H9 (cell line): Measurements from ENCODE around the gene EPHA2. TPM values are rescaled to one million over a fixed set of nuclear protein-coding genes. Genes with fewer than 3 reads are reported as not detected.

Experiments
- DNase-seq: peaks from one replicate; pipeline ENCODE4 v3.0.0-alpha.2; 2017
- H2AFZ ChIP-seq: one replicate; pipeline ENCODE4 v1.6.1; 2013; ENCODE audit warnings: mild to moderate bottlenecking, low read length, control low read depth, moderate library complexity
- H2AK5ac ChIP-seq: 2 replicates; pipeline ENCODE4 v1.6.1; 2013; ENCODE audit warnings: low read length, control low read depth, mixed read lengths; ENCODE audit not compliant: insufficient read length
- H2BK120ac ChIP-seq: one replicate; pipeline ENCODE4 v1.6.1; 2013; ENCODE audit warnings: low read depth, mild to moderate bottlenecking, low read length, control low read depth, inconsistent platforms; ENCODE audit not compliant: poor library complexity, severe bottlenecking
- H2BK12ac ChIP-seq: 2 replicates; pipeline ENCODE4 v1.6.1; 2013; ENCODE audit warnings: low read length, control low read depth, mixed read lengths, low read depth; ENCODE audit not compliant: insufficient read length
- H2BK15ac ChIP-seq: 2 replicates; pipeline ENCODE4 v1.6.1; 2013; ENCODE audit warnings: low read depth, low read length, control low read depth
- H2BK20ac ChIP-seq: one replicate; pipeline ENCODE4 v1.6.1; 2013; ENCODE audit warnings: low read depth, mild to moderate bottlenecking, low read length, control low read depth, inconsistent platforms; ENCODE audit not compliant: poor library complexity, severe bottlenecking
- H2BK5ac ChIP-seq: 2 replicates; pipeline ENCODE4 v1.6.1; 2013; ENCODE audit warnings: low read length, control low read depth, mixed read lengths; ENCODE audit not compliant: insufficient read length
- H3K14ac ChIP-seq: 2 replicates; pipeline ENCODE4 v1.6.1; 2013; ENCODE audit warnings: low read length, control low read depth; ENCODE audit not compliant: insufficient read depth
- H3K18ac ChIP-seq: 2 replicates; pipeline ENCODE4 v1.6.1; 2013; ENCODE audit warnings: low read depth, mild to moderate bottlenecking, mixed read lengths, low read length, control low read depth; ENCODE audit not compliant: insufficient read length
- H3K23ac ChIP-seq: 2 replicates; pipeline ENCODE4 v1.6.1; 2013; ENCODE audit warnings: low read length, control low read depth, mixed read lengths, low read depth; ENCODE audit not compliant: insufficient read length
- H3K23me2 ChIP-seq: 2 replicates; pipeline ENCODE4 v1.6.1; 2013; ENCODE audit warnings: low read depth, mild to moderate bottlenecking, mixed read lengths, low read length, control low read depth; ENCODE audit not compliant: insufficient read length, poor library complexity, severe bottlenecking
- H3K27ac ChIP-seq: 2 replicates; pipeline ENCODE4 v1.5.1; 2013; ENCODE audit warnings: low read length, control low read depth, mixed read lengths, low read depth; ENCODE audit not compliant: insufficient read length
- H3K27me3 ChIP-seq: 2 replicates; pipeline ENCODE4 v1.6.1; 2013; ENCODE audit warnings: low read length, control low read depth, inconsistent platforms; ENCODE audit not compliant: insufficient read depth
- H3K4ac ChIP-seq: 2 replicates; pipeline ENCODE4 v1.6.1; 2013; ENCODE audit warnings: low read depth, mild to moderate bottlenecking, control low read depth, inconsistent platforms, low read length, moderate library complexity
- H3K4me1 ChIP-seq: 2 replicates; pipeline ENCODE4 v1.6.1; 2013; ENCODE audit warnings: low read length, control low read depth, inconsistent platforms; ENCODE audit not compliant: insufficient read depth
- H3K4me2 ChIP-seq: 2 replicates; pipeline ENCODE4 v1.6.1; 2013; ENCODE audit warnings: low read length, control low read depth, mixed read lengths; ENCODE audit not compliant: insufficient read length, insufficient read depth
- H3K56ac ChIP-seq: 2 replicates; pipeline ENCODE4 v1.6.1; 2013; ENCODE audit warnings: low read depth, mild to moderate bottlenecking, mixed read lengths, low read length, control low read depth; ENCODE audit not compliant: insufficient read length
- H3K79me1 ChIP-seq: 2 replicates; pipeline ENCODE4 v1.6.1; 2013; ENCODE audit warnings: low read depth, mild to moderate bottlenecking, moderate library complexity, low read length, control low read depth, inconsistent platforms; ENCODE audit not compliant: insufficient read depth, poor library complexity, severe bottlenecking
- H3K79me2 ChIP-seq: 2 replicates; pipeline ENCODE4 v1.6.1; 2013; ENCODE audit warnings: low read length, control low read depth, inconsistent platforms; ENCODE audit not compliant: insufficient read depth
- H3K9ac ChIP-seq: 2 replicates; pipeline ENCODE4 v1.6.1; 2013; ENCODE audit warnings: low read length, control low read depth, mixed read lengths; ENCODE audit not compliant: insufficient read length; ENCODE audit errors: extremely low read depth
- H3K9me3 ChIP-seq: one replicate; pipeline ENCODE4 v1.6.1; 2013; ENCODE audit warnings: low read depth, low read length, inconsistent platforms; ENCODE audit not compliant: control insufficient read depth
- H3T11ph ChIP-seq: one replicate; pipeline ENCODE4 v1.6.1; 2013; ENCODE audit warnings: mild to moderate bottlenecking, low read length, control low read depth, inconsistent platforms
- H4K20me1 ChIP-seq: one replicate; pipeline ENCODE4 v1.6.1; 2013; ENCODE audit not compliant: control insufficient read depth, insufficient read length, insufficient read depth
- H4K5ac ChIP-seq: 2 replicates; pipeline ENCODE4 v1.6.1; 2013; ENCODE audit warnings: low read depth, mild to moderate bottlenecking, mixed read lengths, low read length, control low read depth; ENCODE audit not compliant: insufficient read length
- H4K8ac ChIP-seq: replicated peaks from 2 replicates; pipeline ENCODE4 v1.6.1; 2013; ENCODE audit warnings: low read length, control low read depth, mixed read lengths, low read depth; ENCODE audit not compliant: insufficient read length
- H4K91ac ChIP-seq: 2 replicates; pipeline ENCODE4 v1.6.1; 2013; ENCODE audit warnings: low read depth, mild to moderate bottlenecking, moderate library complexity, mixed read lengths, low read length, control low read depth; ENCODE audit not compliant: insufficient read length
- H3K27ac Mint-ChIP-seq, 3 experiments: 2 replicates in 2 of 3; 3 replicates in 1 of 3; pipeline ENCODE4 v1.8.0; 2020 to 2021; ENCODE audit warnings: mixed read lengths in 3 of 3, mild to moderate bottlenecking in 1 of 3, moderate library complexity in 1 of 3
- H3K27me3 Mint-ChIP-seq: 2 replicates; pipeline ENCODE4 v1.8.0; 2021; ENCODE audit warnings: low read depth, mild to moderate bottlenecking, moderate library complexity, mixed read lengths
- H3K36me3 Mint-ChIP-seq, 3 experiments: 2 replicates in 2 of 3; 3 replicates in 1 of 3; pipeline ENCODE4 v1.8.0; 2020 to 2021; ENCODE audit warnings: low read depth in 3 of 3, mixed read lengths in 3 of 3; ENCODE audit not compliant: insufficient read depth in 1 of 3
- H3K4me1 Mint-ChIP-seq, 2 experiments: 2 replicates each; pipeline ENCODE4 v1.8.0; 2020; ENCODE audit warnings: mixed read lengths in 2 of 2
- H3K4me3 Mint-ChIP-seq, 2 experiments: 2 replicates in 1 of 2; 3 replicates in 1 of 2; pipeline ENCODE4 v1.8.0; 2020 to 2021; ENCODE audit warnings: mild to moderate bottlenecking in 2 of 2, mixed read lengths in 2 of 2, moderate library complexity in 1 of 2
- H3K9me3 Mint-ChIP-seq, 2 experiments: 2 replicates in 1 of 2; 3 replicates in 1 of 2; pipeline ENCODE4 v1.8.0; 2020; ENCODE audit warnings: mild to moderate bottlenecking in 2 of 2, mixed read lengths in 2 of 2, moderate library complexity in 1 of 2
- CTCF ChIP-seq: fragments of 200-600 bp; sonication (generic); conservative IDR thresholded peaks from 3 replicates; pipeline ENCODE4 v1.8.0; 2021; ENCODE audit warnings: antibody characterized with exemption, mild to moderate bottlenecking
- WGBS: extraction: QIAGEN DNeasy Blood & Tissue Kit; methylation state at CpG from one replicate; pipeline ENCODE4 v1.1.7; 2013; ENCODE audit warnings: missing lambda C conversion rate, low lambda C conversion rate, mixed read lengths; ENCODE audit not compliant: insufficient read length; ENCODE audit errors: extremely low coverage; 5-methylcytosine and 5-hydroxymethylcytosine counted together
- total RNA-seq: library from RNA; stranded (reverse); gene quantifications from 2 replicates; pipeline ENCODE4 v1.2.1, GENCODE V29; 2021

The EPHA2 gene
- total RNA-seq, 1 experiment from 2014 or later: 33.1 TPM

DNA sequence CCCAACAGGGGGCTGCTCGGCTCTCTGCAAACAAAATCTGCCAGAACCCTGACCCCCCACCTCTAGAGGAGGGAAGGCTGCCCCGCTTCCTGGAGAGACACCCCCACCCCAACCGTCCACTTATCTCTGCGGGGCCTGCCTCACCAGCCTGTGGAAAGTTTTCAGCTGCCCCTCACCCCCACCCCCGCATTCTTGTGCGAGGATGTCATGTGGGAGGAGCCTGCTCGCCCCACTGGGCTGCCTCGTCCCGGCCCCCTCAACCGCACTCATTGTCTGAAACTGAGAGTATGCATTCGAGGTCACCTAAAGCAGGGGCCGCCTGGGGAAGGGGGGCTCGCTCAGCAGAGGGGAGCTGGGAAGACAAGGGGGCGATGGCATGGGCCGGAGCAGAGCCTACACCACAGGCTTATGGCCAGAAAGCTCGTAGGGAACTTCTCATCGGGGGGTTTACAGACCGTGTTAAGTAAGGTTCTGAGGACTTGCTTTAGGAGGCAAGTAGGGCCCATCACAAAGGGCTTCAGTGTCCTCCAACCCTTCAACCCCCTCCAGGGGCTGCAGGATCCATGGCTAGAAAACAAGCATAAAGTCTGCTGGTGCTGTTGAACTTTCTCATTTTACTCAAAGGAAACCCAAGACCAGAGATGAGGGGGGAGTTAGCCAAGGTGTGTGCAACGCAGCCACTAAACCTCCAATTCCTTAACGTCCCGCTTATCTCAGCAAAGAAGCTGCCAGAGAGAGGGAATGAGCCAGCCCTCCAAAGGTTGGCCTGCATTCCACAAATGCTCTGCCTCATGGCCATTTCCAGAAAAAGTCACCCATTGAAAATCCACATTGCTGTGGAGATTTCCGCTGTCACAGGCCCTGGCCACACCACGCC lies 9.4 kb downstream of the EPHA2 start:
- H2AK5ac ChIP-seq: no peak overlapping the region
- H3K23ac ChIP-seq: no peak overlapping the region
- no peak overlapping the region for H3T11ph ChIP-seq
- TF ChIP-seq CTCF: no peak
- peak; percentile 93 for DNase-seq
- peak overlapping the region; percentile 67 for H3K27ac ChIP-seq
- no peak overlapping the region for H2BK5ac ChIP-seq
- peaks cover 15% of the 10 kb centered on the region for H3K4me1 ChIP-seq
- no peak overlapping the region for H2BK15ac ChIP-seq
- no peak overlapping the region for H2BK20ac ChIP-seq
- peak overlapping the region; percentile 89 for H3K14ac ChIP-seq
- H4K91ac ChIP-seq: peak overlapping the region; percentile 28
- peak overlapping the region; percentile 46 for H2BK12ac ChIP-seq
- no peaks in the 10 kb centered on the region for H3K27me3 ChIP-seq
- no peak overlapping the region for H3K4ac ChIP-seq
- peak overlapping the region; percentile 1 for H4K5ac ChIP-seq
- H3K9ac ChIP-seq: no peak overlapping the region
- peaks cover 30 to 75% (median 38%) of the 10 kb centered on the region in 3 experiments; a peak in 6 of 7 replicates for H3K36me3 Mint-ChIP-seq
- H3K56ac ChIP-seq: no peak overlapping the region
- H4K8ac ChIP-seq: no peak overlapping the region
- H3K9me3 ChIP-seq: no peaks in the 10 kb centered on the region
- H2BK120ac ChIP-seq: no peak overlapping the region
- WGBS: no CpG with 5 or more reads among the region's 23 CpGs
- H3K4me2 ChIP-seq: peak overlapping the region; percentile 46
- H3K27me3 Mint-ChIP-seq: no peaks in the 10 kb centered on the region
- peaks cover 53 to 60% of the 10 kb centered on the region in 2 experiments for H3K4me1 Mint-ChIP-seq
- no peak overlapping the region for H2AFZ ChIP-seq
- H3K23me2 ChIP-seq: peaks cover 8% of the 10 kb centered on the region
- H4K20me1 ChIP-seq: no peaks in the 10 kb centered on the region
- H3K79me2 ChIP-seq: peaks cover 22% of the 10 kb centered on the region; the same call in 1 of the 2 replicates
- H3K18ac ChIP-seq: peak overlapping the region; percentile 89
- H3K9me3 Mint-ChIP-seq: no peaks in the 10 kb centered on the region
- H3K4me3 Mint-ChIP-seq: peak overlapping the region; percentile 44 to 65
- H3K79me1 ChIP-seq: peaks cover 10% of the 10 kb centered on the region
- peak overlapping the region; percentile 80 to 97 (median 96); a peak in 6 of 7 replicates for H3K27ac Mint-ChIP-seq
